NB4 (cell line): Measurements from ENCODE around the gene GABRG3.

ENCODE experiments used
- MYC ChIP-seq: IDR thresholded peaks from 2 replicates; pipeline ENCODE4 v1.6.1; 2011; ENCODE audit warnings: low read depth, low read length
- POLR2A ChIP-seq: IDR thresholded peaks from 2 replicates; pipeline ENCODE4 v1.6.1; 2011; ENCODE audit warnings: mild to moderate bottlenecking; ENCODE audit not compliant: insufficient read length; ENCODE audit errors: extremely low read depth

- TF ChIP-seq POLR2A: no peak
- no peak for TF ChIP-seq MYC
Observed at GRCh38 chr15:27583651-27584050, 612.7 kb downstream of the GABRG3 start.
